Keratinocyte (primary cell): Measurements from ENCODE around the gene CEP170B.

Experiments
- CTCF ChIP-seq, 3 experiments: IDR thresholded peaks in 1 of 3; conservative IDR thresholded peaks in 1 of 3; optimal IDR thresholded peaks in 1 of 3; 2 replicates in 2 of 3; 3 replicates in 1 of 3; pipeline versions ENCODE3 to v1.5.1; 2011; ENCODE audit warnings: low read length in 3 of 3, mild to moderate bottlenecking in 3 of 3, moderate library complexity in 2 of 3, control low read depth in 1 of 3, inconsistent platforms in 1 of 3; ENCODE audit not compliant: insufficient read depth in 2 of 3; ENCODE audit errors: extremely low read depth in 1 of 3
- EZH2 ChIP-seq: IDR thresholded peaks from one replicate; pipeline ENCODE4 v1.6.1; 2012; ENCODE audit warnings: inconsistent platforms, mild to moderate bottlenecking, low read length, moderate library complexity

GRCh38 chr14:104856157-104856868, 8.8 kb upstream of the CEP170B start:
- no peak for TF ChIP-seq CTCF (optimal IDR thresholded peaks at IDR 0.05 in 1 of 3, IDR thresholded peaks at IDR 0.05 in 1 of 3, conservative IDR thresholded peaks at IDR 0.05 in 1 of 3; ENCODE audit: extremely low read depth in 1 of 3, insufficient read depth in 2 of 3, low read length in 3 of 3)
- TF ChIP-seq EZH2: no peak
